ENCODE results near the gene DNAJC27.

- TF ChIP-seq TAF1 (IDR thresholded peaks at IDR 0.05; ENCODE audit: low read depth, low read length) (no peak), POLR2AphosphoS5 (IDR thresholded peaks at IDR 0.05; ENCODE audit: low read depth, low read length) (no peak), POLR2A (IDR thresholded peaks at IDR 0.05; ENCODE audit: low read depth, low read length) (no peak), SPI1 (IDR thresholded peaks at IDR 0.05; ENCODE audit: low read depth, low read length) (no peak), POU2F2 (IDR thresholded peaks at IDR 0.05; ENCODE audit: low read depth, low read length) (no peak), PAX5 (IDR thresholded peaks at IDR 0.05; ENCODE audit: insufficient read depth, low read length, severe bottlenecking) (no peak)
Observed at GRCh38 chr2:24917086-24917485, 54.7 kb downstream of the DNAJC27 start.
